HEK293 (cell line): Measurements from ENCODE around the gene RNF41.

ENCODE experiments used
- CTCF ChIA-PET: fragments of 350-600 bp; formaldehyde crosslinking; extraction: SDS; loops from one replicate; lab custom pipeline; 2021; ENCODE audit warnings: antibody characterized with exemption; lab: Yijun Ruan, JAX
- POLR2A ChIA-PET: fragments of 300-600 bp; formaldehyde crosslinking; extraction: SDS; loops from one replicate; lab custom pipeline; 2020; ENCODE audit warnings: antibody characterized with exemption, inconsistent platforms; lab: Yijun Ruan, JAX
- H3K27ac ChIP-seq: fragments of 200-500 bp; sonication (Bioruptor generic); 2 replicates; pipeline ENCODE4 v1.5.1; 2014; ENCODE audit warnings: low read depth, low read length, control low read depth, inconsistent platforms; ENCODE audit errors: extremely low read depth
- H3K36me3 ChIP-seq, 2 experiments: fragments of 200-500 bp in 1 of 2; sonication (Bioruptor generic) in 1 of 2; 1 replicate in 1 of 2; 2 replicates in 1 of 2; pipeline ENCODE4 v1.5.1; 2014 to 2017; ENCODE audit warnings: inconsistent platforms in 2 of 2, low read length in 2 of 2; ENCODE audit not compliant: control insufficient read depth in 2 of 2, insufficient read depth in 1 of 2
- H3K4me1 ChIP-seq: fragments of 200-500 bp; sonication (Bioruptor generic); 2 replicates; pipeline ENCODE4 v1.5.1; 2014; ENCODE audit warnings: mild to moderate bottlenecking, low read length, inconsistent platforms; ENCODE audit not compliant: control insufficient read depth, insufficient read depth
- H3K4me3 ChIP-seq: 2 replicates; pipeline ENCODE4 v1.5.1; 2011; ENCODE audit warnings: low read depth, mild to moderate bottlenecking, control low read depth, low read length, moderate library complexity
- H3K9me3 ChIP-seq: fragments of 200-500 bp; sonication (Bioruptor generic); 2 replicates; pipeline ENCODE4 v1.5.1; 2014; ENCODE audit warnings: low read depth, low read length, inconsistent platforms; ENCODE audit not compliant: control insufficient read depth, insufficient read depth
- INSM2 ChIP-seq: fragments of 450-650 bp; formaldehyde crosslinking; IDR thresholded peaks from 2 replicates; pipeline ENCODE4 v1.5.1; 2016; ENCODE audit warnings: missing biosample characterization, missing genetic modification characterization
- KLF10 ChIP-seq: fragments of 450-650 bp; IDR thresholded peaks from 2 replicates; pipeline ENCODE4 v1.5.1; 2018; ENCODE audit warnings: missing biosample characterization, mild to moderate bottlenecking, missing genetic modification characterization
- PBX3 ChIP-seq: sonication (generic); formaldehyde crosslinking; IDR thresholded peaks from 2 replicates; pipeline ENCODE4 v1.8.1; 2022; ENCODE audit warnings: mild to moderate bottlenecking, moderate library complexity, missing genetic modification reagents
- PRDM1 ChIP-seq: fragments of 450-650 bp; formaldehyde crosslinking; IDR thresholded peaks from 2 replicates; pipeline ENCODE4; 2016; ENCODE audit warnings: missing biosample characterization, missing genetic modification characterization
- PRDM10 ChIP-seq: fragments of 450-650 bp; formaldehyde crosslinking; IDR thresholded peaks from 2 replicates; pipeline ENCODE4 v1.5.1; 2016; ENCODE audit warnings: missing biosample characterization, missing genetic modification characterization
- SALL2 ChIP-seq: fragments of 450-650 bp; formaldehyde crosslinking; IDR thresholded peaks from 2 replicates; pipeline ENCODE4 v1.5.0; 2017; ENCODE audit warnings: missing biosample characterization, mild to moderate bottlenecking, missing genetic modification characterization, borderline replicate concordance
- SP2 ChIP-seq: fragments of 450-650 bp; formaldehyde crosslinking; IDR thresholded peaks from 2 replicates; pipeline ENCODE4 v1.5.1; 2016; ENCODE audit warnings: missing biosample characterization, missing genetic modification characterization
- SP7 ChIP-seq: fragments of 450-650 bp; formaldehyde crosslinking; IDR thresholded peaks from 2 replicates; pipeline ENCODE4 v1.5.1; 2016; ENCODE audit warnings: missing biosample characterization, missing genetic modification characterization
- YY1 ChIP-seq: fragments of 450-650 bp; formaldehyde crosslinking; IDR thresholded peaks from 2 replicates; pipeline ENCODE4 v1.5.1; 2018; ENCODE audit warnings: missing biosample characterization, missing genetic modification characterization
- ZBTB8A ChIP-seq: fragments of 450-650 bp; formaldehyde crosslinking; IDR thresholded peaks from 2 replicates; pipeline ENCODE4 v1.5.1; 2016; ENCODE audit warnings: missing biosample characterization, missing genetic modification characterization
- ZNF114 ChIP-seq: fragments of 450-650 bp; formaldehyde crosslinking; IDR thresholded peaks from 2 replicates; pipeline ENCODE4 v1.5.0; 2017; ENCODE audit warnings: missing biosample characterization, missing genetic modification characterization
- ZNF138 ChIP-seq: fragments of 450-650 bp; formaldehyde crosslinking; IDR thresholded peaks from 2 replicates; pipeline ENCODE4 v1.5.1; 2016; ENCODE audit warnings: missing biosample characterization, missing genetic modification characterization, borderline replicate concordance
- ZNF174 ChIP-seq: fragments of 450-650 bp; formaldehyde crosslinking; IDR thresholded peaks from 2 replicates; pipeline ENCODE4 v1.5.0; 2017; ENCODE audit warnings: missing biosample characterization, mild to moderate bottlenecking, missing genetic modification characterization
- ZNF23 ChIP-seq: fragments of 450-650 bp; formaldehyde crosslinking; IDR thresholded peaks from 2 replicates; pipeline ENCODE4 v1.5.1; 2016; ENCODE audit warnings: missing biosample characterization, missing genetic modification characterization, borderline replicate concordance
- ZNF239 ChIP-seq: fragments of 450-650 bp; formaldehyde crosslinking; IDR thresholded peaks from 2 replicates; pipeline ENCODE4 v1.5.1; 2016; ENCODE audit warnings: missing biosample characterization, missing genetic modification characterization
- ZNF335 ChIP-seq: fragments of 450-650 bp; formaldehyde crosslinking; conservative IDR thresholded peaks from 2 replicates; pipeline ENCODE4 v1.5.1; 2016; ENCODE audit warnings: missing biosample characterization, missing genetic modification characterization
- ZNF404 ChIP-seq: fragments of 450-650 bp; formaldehyde crosslinking; IDR thresholded peaks from 2 replicates; pipeline ENCODE4 v1.5.1; 2017; ENCODE audit warnings: missing biosample characterization, missing genetic modification characterization
- ZNF426 ChIP-seq: fragments of 450-650 bp; formaldehyde crosslinking; IDR thresholded peaks from 2 replicates; pipeline ENCODE4 v1.5.1; 2017; ENCODE audit warnings: missing biosample characterization, missing genetic modification characterization, mild to moderate bottlenecking, inconsistent platforms, moderate library complexity
- ZNF529 ChIP-seq: fragments of 450-650 bp; formaldehyde crosslinking; IDR thresholded peaks from 2 replicates; pipeline ENCODE4 v1.5.1; 2017; ENCODE audit warnings: missing genetic modification characterization, missing biosample characterization; ENCODE audit not compliant: insufficient replicate concordance
- ZNF658 ChIP-seq: fragments of 450-650 bp; formaldehyde crosslinking; IDR thresholded peaks from 2 replicates; pipeline ENCODE4; 2016; ENCODE audit warnings: missing biosample characterization, missing genetic modification characterization
- ZSCAN5A ChIP-seq: fragments of 450-650 bp; formaldehyde crosslinking; IDR thresholded peaks from 2 replicates; pipeline ENCODE4 v1.5.1; 2016; ENCODE audit warnings: missing biosample characterization, missing genetic modification characterization
- TF ChIP-seq, protein P1 (sequence below): fragments of 450-650 bp; formaldehyde crosslinking; IDR thresholded peaks from 2 replicates; pipeline ENCODE4 v1.5.1; 2017; ENCODE audit warnings: missing biosample characterization, missing genetic modification characterization

RNF41 gene

DNA sequence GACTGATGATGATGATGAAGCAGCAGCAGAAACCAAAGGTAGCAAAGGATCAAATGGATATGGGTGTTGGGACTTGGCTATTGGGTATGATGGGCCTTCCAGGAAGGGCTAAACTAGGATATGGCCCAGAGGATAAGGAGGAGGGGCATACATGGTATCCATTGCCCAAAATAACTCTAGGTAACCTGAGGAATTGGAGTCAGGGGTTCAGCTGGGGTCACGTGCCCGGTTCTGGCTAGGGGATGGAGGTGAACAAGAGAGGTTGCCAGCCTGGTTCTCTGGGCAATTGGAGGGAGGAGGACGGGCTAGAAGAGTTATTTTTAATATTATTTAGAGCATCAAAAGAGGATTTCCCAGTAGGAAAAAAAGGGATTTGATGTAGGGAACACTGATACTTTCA lies 39.2 kb upstream of the RNF41 start (continued):
- no peak for TF ChIP-seq INSM2 (tag by site-specific recombination)
- TF ChIP-seq, all 188 proteins: peak for 0

DNA sequence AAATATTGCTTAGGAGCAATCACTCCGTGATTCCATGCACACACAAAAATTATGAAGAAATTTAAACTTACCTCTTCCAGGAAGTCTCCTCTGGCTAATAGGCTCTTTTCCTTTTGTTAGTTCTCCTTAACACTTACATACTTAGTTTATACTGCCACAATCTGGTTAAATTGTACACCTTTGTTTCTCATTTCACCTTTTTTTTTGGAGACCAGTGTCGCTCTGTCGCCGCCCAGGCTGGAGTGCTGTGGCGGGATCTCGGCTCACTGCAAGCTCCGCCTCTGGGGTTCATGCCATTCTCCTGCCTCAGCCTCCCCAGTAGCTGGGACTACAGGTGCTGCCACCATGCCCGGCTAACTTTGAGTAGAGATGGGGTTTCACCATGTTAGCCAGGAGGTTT lies 38.7 kb upstream of the RNF41 start:
- Histone ChIP-seq H3K27ac (no peak overlapping the region), H3K4me3 (no peak overlapping the region), H3K4me1 (peaks cover 13% of the 10 kb centered on the region), H3K9me3 (no peaks in the 10 kb centered on the region), H3K36me3 (peaks cover 6 to 18% of the 10 kb centered on the region in 2 experiments; a peak in 2 of 3 replicates)
- ChIA-PET CTCF (interaction anchor here (1.7 kb wide), 1 partner anchor 37 kb away, joined by 8 read pairs; no protein-coding TSS in a partner anchor), POLR2A (no interaction called here)
- TF ChIP-seq ZNF114 (tag by site-specific recombination) (no peak), ZNF23 (tag by site-specific recombination) (no peak), ZNF529 (tag by site-specific recombination) (no peak), ZNF239 (tag by site-specific recombination) (no peak)
- TF ChIP-seq, protein P1, sequence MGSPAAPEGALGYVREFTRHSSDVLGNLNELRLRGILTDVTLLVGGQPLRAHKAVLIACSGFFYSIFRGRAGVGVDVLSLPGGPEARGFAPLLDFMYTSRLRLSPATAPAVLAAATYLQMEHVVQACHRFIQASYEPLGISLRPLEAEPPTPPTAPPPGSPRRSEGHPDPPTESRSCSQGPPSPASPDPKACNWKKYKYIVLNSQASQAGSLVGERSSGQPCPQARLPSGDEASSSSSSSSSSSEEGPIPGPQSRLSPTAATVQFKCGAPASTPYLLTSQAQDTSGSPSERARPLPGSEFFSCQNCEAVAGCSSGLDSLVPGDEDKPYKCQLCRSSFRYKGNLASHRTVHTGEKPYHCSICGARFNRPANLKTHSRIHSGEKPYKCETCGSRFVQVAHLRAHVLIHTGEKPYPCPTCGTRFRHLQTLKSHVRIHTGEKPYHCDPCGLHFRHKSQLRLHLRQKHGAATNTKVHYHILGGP (tag by site-specific recombination), result no peak

GRCh38 chr12:56258820-56259183 lies 37.1 kb upstream of the RNF41 start:
- H3K4me1 ChIP-seq, result peaks cover 13% of the 10 kb centered on the region
- peak overlapping the region; percentile 92 for H3K4me3 ChIP-seq
- H3K27ac ChIP-seq, result peak overlapping the region; percentile 90
- H3K36me3 ChIP-seq, result peaks cover 11 to 34% of the 10 kb centered on the region in 2 experiments
- CTCF ChIA-PET, result interaction anchor here (0.6 to 2.3 kb wide), 24 partner anchors 9 to 205 kb away, joined by 3 to 15 read pairs (median 4); partner anchors contain the start of genes ESYT1, RNF41 and SMARCC2
- H3K9me3 ChIP-seq, result no peaks in the 10 kb centered on the region
- POLR2A ChIA-PET, result interaction anchor here (1.0 to 3.5 kb wide), 6 partner anchors 9 to 155 kb away, joined by 3 to 26 read pairs (median 4); partner anchors contain the start of genes COQ10A, PA2G4, RNF41 and ZC3H10
- TF ChIP-seq ZNF335, result peak; percentile 22; the same call in 1 of the 2 replicates
- peak; percentile 10; the same call in 1 of the 2 replicates for TF ChIP-seq SP7 (tag by site-specific recombination)
- peak; percentile 69 for TF ChIP-seq PRDM1
- no peak for TF ChIP-seq ZNF174 (tag by site-specific recombination)
- no peak for TF ChIP-seq SALL2 (tag by site-specific recombination)
- no peak for TF ChIP-seq ZSCAN5A (tag by site-specific recombination)
- no peak for TF ChIP-seq ZNF658 (tag by site-specific recombination)
- TF ChIP-seq ZBTB8A (tag by site-specific recombination), result no peak; the same call in 1 of the 2 replicates
- no peak for TF ChIP-seq KLF10 (tag by site-specific recombination)
- TF ChIP-seq ZNF404, result no peak
- no peak for TF ChIP-seq ZNF426 (tag by site-specific recombination)
- peak; percentile 85 for TF ChIP-seq PRDM10
- TF ChIP-seq SP2 (tag by site-specific recombination), result no peak; the same call in 1 of the 2 replicates
- no peak for TF ChIP-seq YY1 (tag by site-specific recombination)
- TF ChIP-seq ZNF138, result no peak
- no peak for TF ChIP-seq PBX3 (CRISPR knock-in tag)
